ENCODE data around the gene AMIGO3. TPM values are rescaled to one million over a fixed set of nuclear protein-coding genes. Genes with fewer than 3 reads are reported as not detected.

AMIGO3 gene, protein sequence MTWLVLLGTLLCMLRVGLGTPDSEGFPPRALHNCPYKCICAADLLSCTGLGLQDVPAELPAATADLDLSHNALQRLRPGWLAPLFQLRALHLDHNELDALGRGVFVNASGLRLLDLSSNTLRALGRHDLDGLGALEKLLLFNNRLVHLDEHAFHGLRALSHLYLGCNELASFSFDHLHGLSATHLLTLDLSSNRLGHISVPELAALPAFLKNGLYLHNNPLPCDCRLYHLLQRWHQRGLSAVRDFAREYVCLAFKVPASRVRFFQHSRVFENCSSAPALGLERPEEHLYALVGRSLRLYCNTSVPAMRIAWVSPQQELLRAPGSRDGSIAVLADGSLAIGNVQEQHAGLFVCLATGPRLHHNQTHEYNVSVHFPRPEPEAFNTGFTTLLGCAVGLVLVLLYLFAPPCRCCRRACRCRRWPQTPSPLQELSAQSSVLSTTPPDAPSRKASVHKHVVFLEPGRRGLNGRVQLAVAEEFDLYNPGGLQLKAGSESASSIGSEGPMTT
- 8.2 and 10.4 TPM in 2 replicates for total RNA-seq (2014; rRNA removed; shearing (Covaris generic))
- polyA plus RNA-seq (2016; fragmentation: Nextera tagmentation; extraction: Ambion mirVana), result 2.9 and 3.5 TPM in 2 replicates
- long read RNA-seq, partial matches to known transcripts, result 0 of 2 reads
- long read RNA-seq, other reads (novel, unspliced or antisense), result 0 of 2 reads

DNA sequence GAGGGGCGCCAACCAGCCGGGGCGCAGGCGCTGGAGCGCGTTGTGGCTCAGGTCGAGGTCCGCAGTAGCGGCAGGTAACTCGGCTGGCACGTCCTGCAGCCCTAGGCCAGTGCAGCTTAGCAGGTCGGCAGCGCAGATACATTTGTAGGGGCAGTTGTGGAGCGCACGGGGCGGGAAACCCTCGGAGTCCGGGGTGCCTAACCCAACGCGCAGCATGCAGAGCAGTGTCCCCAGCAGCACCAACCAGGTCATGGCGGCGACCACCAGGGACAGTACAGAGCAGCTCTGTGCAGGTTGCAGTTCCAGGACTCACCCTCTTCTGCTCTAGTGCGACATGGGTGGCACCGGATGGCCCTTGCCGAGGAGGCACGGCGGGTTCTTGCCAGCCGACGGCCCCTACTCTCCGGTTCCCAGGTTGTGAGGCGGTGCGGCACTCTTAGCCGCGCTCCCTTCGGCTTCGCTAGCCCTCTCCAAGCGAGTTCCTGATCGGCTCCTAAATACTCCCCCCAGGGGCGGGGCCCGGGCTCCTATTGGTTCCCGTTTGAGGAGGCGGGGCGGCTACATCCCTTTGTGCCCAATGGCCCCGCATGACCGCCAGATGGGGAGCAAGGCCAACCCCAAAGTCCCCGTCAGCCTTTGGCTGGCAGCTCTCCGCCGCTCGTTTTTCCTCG lies at the start of gene AMIGO3:
Gene AMIGO3, minus strand, starts transcription at position 471 of the 671 bp plus-strand sequence. Its CDS starts 219 bp downstream, at position 252.
- no peaks in the 10 kb centered on the region; the same call in 1 of the 2 replicates for H3K79me2 ChIP-seq (replicated peaks; ENCODE audit: insufficient read depth)
- 0 out of 2 replicates have a peak within 1 kb of the TSS, but pooled peaks have one; percentile 56 for H2AFZ ChIP-seq
- H3K27me3 Mint-ChIP-seq (ENCODE audit: insufficient read depth, low read depth, poor library complexity), result peaks cover 40% of the 10 kb centered on the region
- peaks cover 6% of the 10 kb centered on the region; the same call in 1 of the 3 replicates for H3K9me3 Mint-ChIP-seq
- peaks cover 19% of the 10 kb centered on the region for H3K4me1 Mint-ChIP-seq
- peak within 1 kb of the TSS; percentile 27; the same call in 1 of the 2 replicates for H3K27ac ChIP-seq (ENCODE audit: low read depth)
- H3K36me3 Mint-ChIP-seq (ENCODE audit: low read depth), result peaks cover 25% of the 10 kb centered on the region
- H4K20me1 ChIP-seq (replicated peaks; ENCODE audit: insufficient read depth), result peaks cover 7% of the 10 kb centered on the region; the same call in 1 of the 2 replicates
- H3K27ac Mint-ChIP-seq, result peak within 1 kb of the TSS; percentile 88
- ATAC-seq, result peak; percentile 58
- H3F3A ChIP-seq (replicated peaks; ENCODE audit: low read depth), result peaks cover 9% of the 10 kb centered on the region
- no peaks in the 10 kb centered on the region for H3K9me2 ChIP-seq (ENCODE audit: insufficient read depth)
- no peaks in the 10 kb centered on the region for H3K27me3 ChIP-seq (ENCODE audit: insufficient read depth)
- DNase-seq (ENCODE audit: low spot score), result peak; percentile 99
- TF ChIP-seq, protein P1, sequence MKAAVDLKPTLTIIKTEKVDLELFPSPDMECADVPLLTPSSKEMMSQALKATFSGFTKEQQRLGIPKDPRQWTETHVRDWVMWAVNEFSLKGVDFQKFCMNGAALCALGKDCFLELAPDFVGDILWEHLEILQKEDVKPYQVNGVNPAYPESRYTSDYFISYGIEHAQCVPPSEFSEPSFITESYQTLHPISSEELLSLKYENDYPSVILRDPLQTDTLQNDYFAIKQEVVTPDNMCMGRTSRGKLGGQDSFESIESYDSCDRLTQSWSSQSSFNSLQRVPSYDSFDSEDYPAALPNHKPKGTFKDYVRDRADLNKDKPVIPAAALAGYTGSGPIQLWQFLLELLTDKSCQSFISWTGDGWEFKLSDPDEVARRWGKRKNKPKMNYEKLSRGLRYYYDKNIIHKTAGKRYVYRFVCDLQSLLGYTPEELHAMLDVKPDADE (IDR thresholded peaks at IDR 0.05), result peak; percentile 17; the same call in 1 of the 2 replicates
- TF ChIP-seq STAT1 (IDR thresholded peaks at IDR 0.05; ENCODE audit: unreplicated experiment), result no peak
- TF ChIP-seq ZNF462 (CRISPR knock-in tag; IDR thresholded peaks at IDR 0.05), result no peak
- TF ChIP-seq, protein P2, sequence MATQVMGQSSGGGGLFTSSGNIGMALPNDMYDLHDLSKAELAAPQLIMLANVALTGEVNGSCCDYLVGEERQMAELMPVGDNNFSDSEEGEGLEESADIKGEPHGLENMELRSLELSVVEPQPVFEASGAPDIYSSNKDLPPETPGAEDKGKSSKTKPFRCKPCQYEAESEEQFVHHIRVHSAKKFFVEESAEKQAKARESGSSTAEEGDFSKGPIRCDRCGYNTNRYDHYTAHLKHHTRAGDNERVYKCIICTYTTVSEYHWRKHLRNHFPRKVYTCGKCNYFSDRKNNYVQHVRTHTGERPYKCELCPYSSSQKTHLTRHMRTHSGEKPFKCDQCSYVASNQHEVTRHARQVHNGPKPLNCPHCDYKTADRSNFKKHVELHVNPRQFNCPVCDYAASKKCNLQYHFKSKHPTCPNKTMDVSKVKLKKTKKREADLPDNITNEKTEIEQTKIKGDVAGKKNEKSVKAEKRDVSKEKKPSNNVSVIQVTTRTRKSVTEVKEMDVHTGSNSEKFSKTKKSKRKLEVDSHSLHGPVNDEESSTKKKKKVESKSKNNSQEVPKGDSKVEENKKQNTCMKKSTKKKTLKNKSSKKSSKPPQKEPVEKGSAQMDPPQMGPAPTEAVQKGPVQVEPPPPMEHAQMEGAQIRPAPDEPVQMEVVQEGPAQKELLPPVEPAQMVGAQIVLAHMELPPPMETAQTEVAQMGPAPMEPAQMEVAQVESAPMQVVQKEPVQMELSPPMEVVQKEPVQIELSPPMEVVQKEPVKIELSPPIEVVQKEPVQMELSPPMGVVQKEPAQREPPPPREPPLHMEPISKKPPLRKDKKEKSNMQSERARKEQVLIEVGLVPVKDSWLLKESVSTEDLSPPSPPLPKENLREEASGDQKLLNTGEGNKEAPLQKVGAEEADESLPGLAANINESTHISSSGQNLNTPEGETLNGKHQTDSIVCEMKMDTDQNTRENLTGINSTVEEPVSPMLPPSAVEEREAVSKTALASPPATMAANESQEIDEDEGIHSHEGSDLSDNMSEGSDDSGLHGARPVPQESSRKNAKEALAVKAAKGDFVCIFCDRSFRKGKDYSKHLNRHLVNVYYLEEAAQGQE (IDR thresholded peaks at IDR 0.05; ENCODE audit: unreplicated experiment), result no peak
- TF ChIP-seq EZH2 (IDR thresholded peaks at IDR 0.05; ENCODE audit: low read depth, unreplicated experiment), result no peak
- peak; percentile 93 for TF ChIP-seq POLR2AphosphoS5 (IDR thresholded peaks at IDR 0.05; ENCODE audit: low read depth)
- peak; percentile 36 to 41 for TF ChIP-seq CTCF (conservative IDR thresholded peaks at IDR 0.05; ENCODE audit: low read depth in 2 of 2)
- no peak for TF ChIP-seq EZH2phosphoT487 (IDR thresholded peaks at IDR 0.05; ENCODE audit: unreplicated experiment)
- peaks cover 5% of the 10 kb centered on the region; the same call in 1 of the 2 replicates for H3K36me3 ChIP-seq (ENCODE audit: insufficient read depth)
- peak within 1 kb of the TSS; percentile 77 for H3K4me3 ChIP-seq
- peak within 1 kb of the TSS; percentile 85 for H3K4me3 Mint-ChIP-seq
- no peaks in the 10 kb centered on the region; the same call in 1 of the 2 replicates for H3K4me1 ChIP-seq (ENCODE audit: insufficient read depth)
- peak within 1 kb of the TSS; percentile 95 for H3K4me2 ChIP-seq
